ENCODE measurements around the gene PHF20. TPM values are rescaled to one million over a fixed set of nuclear protein-coding genes. Genes with fewer than 3 reads are reported as not detected.

Gene PHF20
- total and polyA plus RNA-seq, 2 of the 13 experiments (the other 11 are each of a cell fraction or from before 2014, with no cell fraction given) = 22.8 to 34.1 TPM

- no peak overlapping the region for H3K4me3 ChIP-seq (replicated peaks in 1 of 3; ENCODE audit: insufficient read depth in 1 of 3, low read depth in 2 of 3, low read length in 3 of 3)
- no peak for ATAC-seq
- TF ChIP-seq SMYD3 (CRISPR knock-in tag; IDR thresholded peaks at IDR 0.05) (no peak), ZNF564 (CRISPR knock-in tag; IDR thresholded peaks at IDR 0.05) (no peak), HIC2 (CRISPR knock-in tag; IDR thresholded peaks at IDR 0.05; ENCODE audit: low read depth) (no peak), ZNF687 (CRISPR knock-in tag; IDR thresholded peaks at IDR 0.05) (no peak), PHF20 (CRISPR knock-in tag; IDR thresholded peaks at IDR 0.05) (no peak), ETV5 (CRISPR knock-in tag; IDR thresholded peaks at IDR 0.05; ENCODE audit: borderline replicate concordance) (no peak)
- H4K20me1 ChIP-seq (ENCODE audit: insufficient read depth, low read length) = no peaks in the 10 kb centered on the region
- H3K79me2 ChIP-seq (ENCODE audit: insufficient read depth, low read length) = no peaks in the 10 kb centered on the region
- H3K27ac ChIP-seq (ENCODE audit: extremely low read length, insufficient read depth, low read length) = no peak overlapping the region
- DNase-seq (ENCODE audit: low spot score) = no peak
- no peaks in the 10 kb centered on the region for H3K9me3 ChIP-seq (ENCODE audit: low read length)
- no peak for FAIRE-seq
- no peak overlapping the region for H3K4me2 ChIP-seq (ENCODE audit: low read depth, low read length)
- intact Hi-C loops (cut with micrococcal nuclease; ENCODE audit: unreplicated experiment) = no loop called here
- ChIA-PET CTCF (ENCODE audit: low intra/inter-chr PET ratio, low total read pairs) (no interaction called here), POLR2A (no interaction called here)
- H3K9ac ChIP-seq (ENCODE audit: insufficient read depth, low read depth, low read length) = no peak overlapping the region
- WGBS (ENCODE audit: low lambda C conversion rate) = 100% methylated on average over 1 of the region's 1 CpG
- in situ Hi-C loops (cut with HindIII; ENCODE audit: extremely low pct_ligation_motif_present, low pct_unique_long_range_greater_than_20kb) = no loop called here
- no TSS peak for BruUV-seq (replicated peaks)
- H3K27me3 ChIP-seq (ENCODE audit: control insufficient read depth in 1 of 2, insufficient read depth in 2 of 2, low read length in 2 of 2) = no peaks in the 10 kb centered on the region
- H3K4me1 ChIP-seq (ENCODE audit: insufficient read depth, low read length) = no peaks in the 10 kb centered on the region
- peaks cover 34 to 59% of the 10 kb centered on the region in 2 experiments for H3K36me3 ChIP-seq (replicated peaks in 1 of 2; ENCODE audit: control insufficient read depth in 1 of 2, insufficient read depth in 2 of 2, low read length in 2 of 2)
- H2AFZ ChIP-seq (ENCODE audit: low read length) = no peak overlapping the region
Observed at GRCh38 chr20:35918021-35918420, 146.2 kb downstream of the PHF20 start.
